HCT116 (cell line): ENCODE measurements around the gene PNO1. TPM values are rescaled to one million over a fixed set of nuclear protein-coding genes. Genes with fewer than 3 reads are reported as not detected.

Experiments used
- ATAC-seq: fragments of 200-7000 bp; cut with Tn5 transposase; 2 replicates; pipeline ENCODE4 v1.9.1; 2020; ENCODE audit warnings: mild to moderate bottlenecking, moderate library complexity
- BruUV-seq: library from RNA; stranded (reverse); fragments of 400-500 nt; replicated peaks from 2 replicates; lab custom pipeline; 2021; lab: Mats Ljungman, UMichigan
- CTCF ChIA-PET: fragments of 300-600 bp; sonication (Branson Sonifier 250); formaldehyde crosslinking; loops from one replicate; lab custom pipeline; 2021; ENCODE audit warnings: antibody characterized with exemption; lab: Charles Lee
- POLR2A ChIA-PET: fragments of 300-600, 350-600 bp; sonication (Branson Sonifier 250); formaldehyde crosslinking; loops from one replicate; lab custom pipeline; 2021; ENCODE audit warnings: antibody characterized with exemption; lab: Charles Lee
- RAD21 ChIA-PET, 2 experiments: fragments of 300-600 bp; sonication (Branson Sonifier 250); formaldehyde crosslinking; loops; one replicate each; lab custom pipeline; 2023; ENCODE audit warnings: low total read pairs in 2 of 2; ENCODE audit not compliant: uncharacterized antibody in 2 of 2, unreplicated experiment in 2 of 2, low non-redundant PET in 1 of 2; lab: Charles Lee
- DNase-seq: peaks from one replicate; pipeline ENCODE4 v3.0.0-alpha.2; 2010; ENCODE audit warnings: low read depth, low spot score
- H2AFZ ChIP-seq: fragments of 200-600 bp; shearing (Covaris generic), sonication (generic); 2 replicates; pipeline ENCODE4 v1.6.1; 2017; ENCODE audit warnings: low read depth, mixed run types, mixed read lengths, antibody characterized with exemption, low read length; ENCODE audit not compliant: poor library complexity, severe bottlenecking
- H3K27ac ChIP-seq: 2 replicates; pipeline ENCODE4 v1.5.1; 2012; ENCODE audit warnings: low read depth, low read length
- H3K27me3 ChIP-seq: fragments of 200-600 bp; sonication (generic); 2 replicates; pipeline ENCODE4 v1.6.1; 2016; ENCODE audit warnings: mixed run types, low read length, mixed read lengths; ENCODE audit not compliant: insufficient read depth
- H3K36me3 ChIP-seq, 2 experiments: fragments of 200-500 bp in 1 of 2; fragments of 200-600 bp in 1 of 2; sonication (Bioruptor generic) in 1 of 2; sonication (generic) in 1 of 2; 2 replicates each; pipeline versions ENCODE4 v1.5.1 to v1.6.1; 2014 to 2016; ENCODE audit warnings: low read length in 2 of 2, inconsistent platforms in 1 of 2, mixed read lengths in 1 of 2, mixed run types in 1 of 2; ENCODE audit not compliant: insufficient read depth in 2 of 2, control insufficient read depth in 1 of 2
- H3K4me1 ChIP-seq, 2 experiments: fragments of 200-600 bp in 1 of 2; sonication (generic) in 1 of 2; 2 replicates each; pipeline versions ENCODE4 v1.5.1 to v1.6.1; 2012 to 2017; ENCODE audit warnings: low read length in 2 of 2, inconsistent platforms in 1 of 2, mild to moderate bottlenecking in 1 of 2, mixed read lengths in 1 of 2, mixed run types in 1 of 2, moderate library complexity in 1 of 2; ENCODE audit not compliant: insufficient read depth in 2 of 2, control insufficient read depth in 1 of 2
- H3K4me2 ChIP-seq: fragments of 200-600 bp; sonication (generic); 2 replicates; pipeline ENCODE4 v1.6.1; 2017; ENCODE audit warnings: mixed run types, low read length, mixed read lengths
- H3K4me3 ChIP-seq, 2 experiments: fragments of 200-600 bp in 1 of 2; sonication (generic) in 1 of 2; replicated peaks in 1 of 2; 2 replicates each; pipeline ENCODE4 v1.5.1; 2011 to 2016; ENCODE audit warnings: low read length in 2 of 2, control low read depth in 1 of 2, low read depth in 1 of 2, mild to moderate bottlenecking in 1 of 2, mixed read lengths in 1 of 2, mixed run types in 1 of 2
- H3K79me2 ChIP-seq: fragments of 200-600 bp; sonication (generic); 2 replicates; pipeline ENCODE4 v1.6.1; 2017; ENCODE audit warnings: mild to moderate bottlenecking, mixed run types, low read length, moderate library complexity, mixed read lengths; ENCODE audit not compliant: insufficient read depth
- H3K9ac ChIP-seq: fragments of 200-600 bp; sonication (generic); 2 replicates; pipeline ENCODE4 v1.6.1; 2016; ENCODE audit warnings: low read length, mixed read lengths
- H3K9me2 ChIP-seq: fragments of 200-600 bp; sonication (generic), shearing (Covaris generic); 2 replicates; pipeline ENCODE4 v1.6.1; 2017; ENCODE audit warnings: mixed run types, mild to moderate bottlenecking, moderate library complexity; ENCODE audit not compliant: insufficient read depth
- H3K9me3 ChIP-seq, 2 experiments: fragments of 200-500 bp in 1 of 2; fragments of 200-600 bp in 1 of 2; sonication (Bioruptor generic) in 1 of 2; sonication (generic) in 1 of 2; 2 replicates each; pipeline ENCODE4 v1.6.1; 2014 to 2017; ENCODE audit warnings: low read length in 2 of 2, mixed read lengths in 2 of 2, inconsistent platforms in 1 of 2, low read depth in 1 of 2, mild to moderate bottlenecking in 1 of 2, mixed run types in 1 of 2, moderate library complexity in 1 of 2; ENCODE audit not compliant: control insufficient read depth in 1 of 2, insufficient read depth in 1 of 2
- H4K20me1 ChIP-seq: fragments of 200-600 bp; sonication (generic), shearing (Covaris generic); 2 replicates; pipeline ENCODE4 v1.6.1; 2017; ENCODE audit warnings: mixed run types, mild to moderate bottlenecking, moderate library complexity; ENCODE audit not compliant: insufficient read depth
- POLR2AphosphoS5 ChIP-seq: IDR thresholded peaks from 2 replicates; pipeline ENCODE4 v1.6.1; 2011; ENCODE audit warnings: mild to moderate bottlenecking, low read depth, low read length, moderate library complexity
- SP1 ChIP-seq: IDR thresholded peaks from 2 replicates; pipeline ENCODE4 v1.6.1; 2012; ENCODE audit warnings: low read depth
- TCF7L2 ChIP-seq: IDR thresholded peaks from 2 replicates; pipeline ENCODE4 v1.7.0; 2011; ENCODE audit warnings: borderline replicate concordance, inconsistent platforms; ENCODE audit not compliant: insufficient read depth, insufficient read length; ENCODE audit errors: extremely low read depth
- ZFX ChIP-seq: fragments of 450-650 bp; IDR thresholded peaks from 2 replicates; pipeline ENCODE4 v1.6.1; 2017
- intact Hi-C: fragments of 100-400 bp; cut with micrococcal nuclease; formaldehyde crosslinking; loops from 2 replicates; pipeline ENCODE4 v1.10.0; 2022
- total RNA-seq: library from RNA; stranded (reverse); gene quantifications from one replicate; pipeline ENCODE4 v1.2.1, GENCODE V29; 2021; ENCODE audit not compliant: unreplicated experiment
- TF ChIP-seq, protein P1 (sequence below), 3 experiments: fragments of 200-600 bp in 1 of 3; sonication (generic) in 1 of 3; IDR thresholded peaks in 2 of 3; conservative IDR thresholded peaks in 1 of 3; 2 replicates each; pipeline ENCODE4 v1.5.1; 2012 to 2017; ENCODE audit warnings: low read depth in 2 of 3, low read length in 2 of 3, antibody characterized with exemption in 1 of 3, borderline replicate concordance in 1 of 3, control low read depth in 1 of 3, mild to moderate bottlenecking in 1 of 3, mixed read lengths in 1 of 3, mixed run types in 1 of 3, moderate library complexity in 1 of 3; ENCODE audit not compliant: insufficient read depth in 1 of 3

Gene PNO1
- total RNA-seq, 1 experiment from 2014 or later = 23.3 TPM

- no peaks in the 10 kb centered on the region for H3K27me3 ChIP-seq
- POLR2A ChIA-PET = no interaction called here
- BruUV-seq = no TSS peak
- TF ChIP-seq, protein P1, sequence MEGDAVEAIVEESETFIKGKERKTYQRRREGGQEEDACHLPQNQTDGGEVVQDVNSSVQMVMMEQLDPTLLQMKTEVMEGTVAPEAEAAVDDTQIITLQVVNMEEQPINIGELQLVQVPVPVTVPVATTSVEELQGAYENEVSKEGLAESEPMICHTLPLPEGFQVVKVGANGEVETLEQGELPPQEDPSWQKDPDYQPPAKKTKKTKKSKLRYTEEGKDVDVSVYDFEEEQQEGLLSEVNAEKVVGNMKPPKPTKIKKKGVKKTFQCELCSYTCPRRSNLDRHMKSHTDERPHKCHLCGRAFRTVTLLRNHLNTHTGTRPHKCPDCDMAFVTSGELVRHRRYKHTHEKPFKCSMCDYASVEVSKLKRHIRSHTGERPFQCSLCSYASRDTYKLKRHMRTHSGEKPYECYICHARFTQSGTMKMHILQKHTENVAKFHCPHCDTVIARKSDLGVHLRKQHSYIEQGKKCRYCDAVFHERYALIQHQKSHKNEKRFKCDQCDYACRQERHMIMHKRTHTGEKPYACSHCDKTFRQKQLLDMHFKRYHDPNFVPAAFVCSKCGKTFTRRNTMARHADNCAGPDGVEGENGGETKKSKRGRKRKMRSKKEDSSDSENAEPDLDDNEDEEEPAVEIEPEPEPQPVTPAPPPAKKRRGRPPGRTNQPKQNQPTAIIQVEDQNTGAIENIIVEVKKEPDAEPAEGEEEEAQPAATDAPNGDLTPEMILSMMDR (IDR thresholded peaks at IDR 0.05 in 2 of 3, conservative IDR thresholded peaks at IDR 0.05 in 1 of 3; ENCODE audit: borderline replicate concordance in 1 of 3, insufficient read depth in 1 of 3, low read depth in 2 of 3, low read length in 2 of 3) = no peak
- no peak for TF ChIP-seq ZFX
- peak overlapping the region; percentile 77 to 92 for H3K4me3 ChIP-seq
- H3K4me1 ChIP-seq = peaks cover 3 to 13% of the 10 kb centered on the region in 2 experiments; a peak in 3 of 4 replicates
- peak overlapping the region; percentile 92 for H3K9ac ChIP-seq
- RAD21 ChIA-PET = no interaction called here
- peak overlapping the region; percentile 85; the same call in 1 of the 2 replicates for H3K27ac ChIP-seq
- intact Hi-C loops = loop anchor here (2.0 kb wide), 1 partner anchor 96 kb away; the partner anchor contains the start of gene PPP3R1
- H3K79me2 ChIP-seq = peaks cover 57% of the 10 kb centered on the region
- H2AFZ ChIP-seq = no peak overlapping the region
- DNase-seq (no peak), ATAC-seq (no peak)
- H4K20me1 ChIP-seq = no peaks in the 10 kb centered on the region; the same call in 1 of the 2 replicates
- H3K36me3 ChIP-seq = peaks cover 10 to 14% of the 10 kb centered on the region in 2 experiments; a peak in 3 of 4 replicates
- H3K9me2 ChIP-seq = no peaks in the 10 kb centered on the region
- CTCF ChIA-PET = interaction anchor here (0.8 kb wide), 1 partner anchor 34 kb away, joined by 3 read pairs; no protein-coding TSS in a partner anchor
- H3K9me3 ChIP-seq = no peaks in the 10 kb centered on the region
- H3K4me2 ChIP-seq = peak overlapping the region; percentile 87
These were observed 1.3 kb upstream of the PNO1 start for GRCh38 chr2:68156419-68156818.

DNA sequence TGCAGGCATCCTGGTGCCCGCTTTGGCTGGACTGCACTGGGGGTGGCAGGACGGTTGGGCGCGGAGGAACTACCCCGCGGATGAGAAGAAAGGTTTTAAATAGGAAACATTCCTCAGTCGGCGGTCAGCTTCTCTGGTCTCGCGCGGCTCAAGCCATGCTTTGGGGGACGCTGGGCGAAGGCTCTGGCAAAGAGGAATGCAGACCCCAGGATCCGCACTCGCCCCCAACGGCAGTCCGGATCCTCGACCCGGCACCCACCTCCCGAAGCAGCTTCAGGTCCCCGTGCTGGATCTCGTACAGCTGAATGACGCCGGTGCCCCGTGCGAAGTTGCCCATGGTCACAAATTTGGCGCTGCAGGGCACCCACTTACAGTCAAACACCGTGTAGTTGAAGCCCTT is 686 bp upstream of the PNO1 start:
- peak overlapping the region; percentile 85 for H3K27ac ChIP-seq
- ChIA-PET RAD21 (interaction anchor here in 1 of 2 experiments (0.5 kb wide), 1 partner anchor 284 kb away, joined by 3 read pairs; no protein-coding TSS in a partner anchor), CTCF (interaction anchor here (0.8 to 1.3 kb wide), 3 partner anchors 12 to 126 kb away, joined by 3 to 6 read pairs (median 3); no protein-coding TSS in a partner anchor), POLR2A (interaction anchor here (1.3 kb wide), 1 partner anchor 17 kb away, joined by 3 read pairs; no protein-coding TSS in a partner anchor)
- peaks cover 13 to 16% of the 10 kb centered on the region in 2 experiments; a peak in 3 of 4 replicates for H3K36me3 ChIP-seq
- H3K9ac ChIP-seq = peak overlapping the region; percentile 92
- peak overlapping the region; percentile 80 for H2AFZ ChIP-seq
- H3K9me3 ChIP-seq = no peaks in the 10 kb centered on the region
- DNase-seq (no peak), ATAC-seq (peak; percentile 54)
- H3K27me3 ChIP-seq = no peaks in the 10 kb centered on the region
- no peaks in the 10 kb centered on the region; the same call in 1 of the 2 replicates for H4K20me1 ChIP-seq
- intact Hi-C loops = loop anchor here (1.0 to 2.0 kb wide), 2 partner anchors 94 to 96 kb away; partner anchors contain the start of genes C1D and PPP3R1
- H3K79me2 ChIP-seq = peaks cover 61% of the 10 kb centered on the region
- peak overlapping the region; percentile 77 to 92 for H3K4me3 ChIP-seq
- H3K9me2 ChIP-seq = no peaks in the 10 kb centered on the region
- BruUV-seq = TSS peak; percentile 78
- TF ChIP-seq TCF7L2 (peak; percentile 5), POLR2AphosphoS5 (no peak), SP1 (no peak)
- H3K4me1 ChIP-seq = peaks cover 3 to 13% of the 10 kb centered on the region in 2 experiments; a peak in 3 of 4 replicates
- peak overlapping the region; percentile 87 for H3K4me2 ChIP-seq
